GM21447 (cell line): ENCODE results near the gene HHATL.

Experiments used
- ATAC-seq: cut with Tn5 transposase; IDR thresholded peaks from one replicate; pipeline ENCODE4 v1.9.1; 2021; ENCODE audit not compliant: unreplicated experiment

HHATL gene

DNA sequence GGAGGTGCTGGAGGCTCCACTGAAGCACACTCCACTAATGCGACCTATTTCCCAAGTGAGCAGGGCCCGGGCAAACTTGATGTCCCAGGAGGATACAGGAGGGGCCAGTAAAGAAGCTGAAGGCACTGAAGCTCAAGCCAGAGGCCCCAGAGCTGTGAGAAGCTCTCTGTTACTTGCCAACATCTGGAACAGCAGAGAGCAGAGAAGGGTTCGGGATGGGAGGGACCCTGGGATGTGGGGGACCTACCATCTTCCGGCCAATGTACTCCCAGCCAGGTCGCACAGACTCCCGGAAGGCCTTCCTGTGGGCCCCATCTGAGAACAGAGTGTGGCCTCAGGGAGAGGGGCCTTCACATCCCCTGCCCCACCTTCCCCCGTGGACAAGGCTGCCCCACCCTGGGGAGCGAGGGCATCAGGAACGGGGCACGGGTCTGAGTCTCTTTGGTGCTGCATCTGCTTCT lies 3.1 kb downstream of the HHATL start:
- ATAC-seq, result no peak

DNA sequence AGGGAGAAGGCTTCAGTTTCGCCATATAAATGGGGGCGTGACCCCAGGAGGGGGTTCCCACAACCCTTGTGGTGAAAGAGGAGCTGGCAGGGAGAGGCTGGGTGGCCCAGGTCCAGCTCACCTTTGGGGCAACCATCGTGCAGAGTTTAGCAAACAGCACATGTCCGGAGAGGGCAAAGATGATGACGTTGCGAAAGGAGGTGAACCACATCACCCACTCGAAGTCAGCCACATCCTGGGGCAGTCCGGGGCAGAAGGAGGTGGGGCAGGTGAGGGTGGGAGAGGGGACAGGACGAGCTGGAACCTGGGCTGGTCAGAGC lies 3.7 kb downstream of the HHATL start:
- no peak for ATAC-seq

DNA sequence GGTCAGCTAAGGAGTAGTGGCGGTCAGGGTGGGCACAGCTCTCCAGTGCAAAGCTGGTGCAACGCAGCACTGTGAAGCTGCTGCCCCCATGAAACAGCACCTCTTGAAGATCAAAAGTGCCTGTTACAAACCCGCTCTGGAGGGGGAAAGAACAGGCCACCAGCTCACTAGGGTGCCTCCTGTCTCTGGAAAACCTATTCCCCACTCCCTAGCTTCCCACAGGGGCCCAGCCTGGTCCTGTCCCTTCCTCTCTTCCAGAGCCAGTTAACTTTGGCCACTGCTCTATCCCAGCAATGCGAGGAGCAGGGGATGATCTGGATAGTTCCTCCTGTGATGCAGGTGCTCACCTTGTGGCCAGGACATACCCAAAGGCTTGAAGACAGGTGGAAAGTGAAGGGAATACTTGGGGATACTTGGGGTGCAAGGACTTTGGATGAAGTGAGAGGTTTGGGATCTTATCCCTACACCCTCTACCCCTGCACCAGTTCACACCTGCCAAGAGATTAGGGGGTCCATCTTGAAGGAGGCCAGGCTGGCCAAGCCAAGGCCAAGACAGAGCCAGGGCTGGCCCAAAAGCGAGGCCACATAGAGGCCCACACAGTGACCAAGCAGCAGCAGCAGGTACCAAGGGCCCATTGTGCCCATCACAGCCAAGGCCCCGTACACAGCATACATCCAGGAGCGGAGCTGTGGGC lies 4.2 kb downstream of the HHATL start:
- no peak for ATAC-seq

DNA sequence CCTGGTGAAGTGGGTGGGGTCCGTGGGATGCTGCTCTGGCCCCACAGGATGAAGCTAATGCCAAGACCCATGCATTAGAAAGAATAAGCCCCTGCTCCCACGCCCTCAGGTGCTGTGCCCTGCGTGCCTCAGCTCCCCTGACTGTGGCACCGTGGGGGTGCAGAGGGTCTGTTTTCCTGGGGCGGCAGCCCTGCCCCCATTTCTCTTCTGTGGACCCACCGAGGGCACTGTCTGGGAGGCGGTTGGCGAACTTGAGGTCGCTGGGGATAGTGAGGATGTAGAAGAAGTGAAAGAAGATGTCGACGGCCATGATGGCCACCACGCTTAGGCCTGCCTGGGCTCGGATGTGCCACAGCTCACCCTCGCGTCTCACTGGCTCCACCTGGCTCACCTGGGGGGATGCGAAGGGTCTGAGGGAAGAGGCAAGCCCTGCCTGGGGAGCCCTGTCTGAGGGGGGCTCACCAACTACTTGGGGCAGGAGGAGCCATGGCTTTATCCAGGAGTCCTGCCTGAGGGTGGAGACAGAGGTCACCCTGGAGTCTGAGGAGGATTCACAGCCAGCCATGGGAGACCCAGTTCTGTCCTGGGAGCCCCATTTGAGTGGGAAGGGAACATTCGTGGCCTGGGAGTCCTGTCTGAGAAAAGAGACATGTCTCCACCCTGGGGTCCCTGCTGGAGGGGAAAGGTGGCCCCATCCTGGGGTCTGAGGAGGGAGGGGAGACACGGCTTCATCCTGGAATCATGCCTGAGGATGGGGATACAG lies 5.1 kb downstream of the HHATL start:
- ATAC-seq, result no peak

DNA sequence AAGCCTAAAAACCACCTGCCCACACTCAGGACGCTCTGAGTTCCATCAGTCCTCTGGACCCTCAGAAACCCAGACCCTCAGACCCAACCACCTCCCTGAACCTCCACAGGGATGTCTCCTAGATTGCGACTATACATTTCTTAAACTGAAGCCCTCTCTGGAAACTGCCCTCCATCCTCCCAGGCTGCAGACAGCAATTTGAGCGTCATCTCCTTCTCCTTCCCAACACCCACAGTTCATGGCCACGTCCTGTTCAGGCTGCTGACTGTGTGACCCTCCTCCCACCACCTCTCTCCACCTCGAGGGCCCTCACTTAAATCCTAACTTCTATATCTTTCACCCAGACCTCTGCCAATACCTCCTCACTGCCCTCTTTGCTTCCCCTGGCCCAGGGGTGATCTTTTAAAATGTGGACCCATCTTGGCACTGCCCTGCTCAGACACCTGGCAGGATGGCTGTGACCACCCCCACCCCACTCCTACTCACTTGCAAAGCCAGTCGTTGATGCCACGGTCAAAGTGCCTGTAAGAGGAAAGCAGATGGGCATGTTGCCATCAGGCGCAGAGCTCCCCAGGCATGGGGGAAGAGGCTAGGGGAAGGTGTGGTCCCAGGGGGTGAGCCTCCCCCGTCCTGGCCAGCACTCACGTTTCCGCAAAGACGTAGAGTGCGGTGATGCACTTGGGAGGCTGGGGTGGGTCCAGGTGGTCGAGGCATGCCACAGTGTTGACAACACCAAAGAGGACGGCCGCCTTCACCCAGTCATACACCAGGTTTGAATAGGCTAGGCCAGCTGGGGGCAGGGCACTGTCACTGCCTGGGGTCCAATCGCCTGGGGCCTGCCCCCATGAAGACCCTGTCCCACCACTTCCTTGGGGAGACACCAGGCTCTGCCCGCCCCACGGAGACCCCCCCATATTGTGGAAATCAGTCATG lies 6.0 kb downstream of the HHATL start:
- no peak for ATAC-seq

DNA sequence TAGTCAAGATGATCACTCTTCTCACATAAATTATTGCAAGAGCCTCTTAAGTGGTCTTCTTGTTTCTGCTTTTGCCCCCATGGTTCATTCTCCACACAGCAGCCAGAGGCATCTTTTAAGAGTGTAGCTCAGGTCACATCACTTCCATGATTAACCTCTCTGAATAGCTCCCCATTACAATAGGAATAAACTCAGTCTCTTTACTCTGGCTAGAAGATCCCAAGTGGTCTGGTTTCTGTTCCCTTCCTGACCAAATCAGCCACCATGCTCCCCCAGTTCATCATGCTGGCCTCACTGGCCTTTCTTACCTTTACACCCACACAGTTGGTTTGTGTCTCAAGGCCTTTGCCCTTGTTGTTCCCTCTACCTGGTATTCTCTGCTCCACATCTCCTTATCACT lies 8.2 kb downstream of the HHATL start:
- ATAC-seq, result no peak

DNA sequence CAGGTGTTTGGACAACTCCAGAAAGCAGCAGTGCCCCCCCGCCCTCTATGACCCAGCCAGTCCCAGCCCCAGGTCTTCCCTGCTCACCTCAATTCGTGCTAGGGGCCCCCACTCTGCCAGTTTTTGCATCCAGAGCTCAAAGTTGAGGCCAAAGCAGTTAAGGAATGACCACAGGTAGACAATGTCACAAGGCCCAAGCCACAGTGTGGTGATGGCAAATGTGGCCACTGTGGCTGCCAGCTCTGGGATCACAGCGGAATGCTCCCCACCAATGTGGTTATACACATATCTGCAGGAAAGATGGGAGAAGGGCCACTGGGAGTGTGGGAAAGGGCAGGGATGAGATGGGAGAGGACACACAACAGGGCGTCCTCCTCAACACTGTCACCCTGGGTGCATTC lies 9.1 kb downstream of the HHATL start:
- ATAC-seq, result no peak

DNA sequence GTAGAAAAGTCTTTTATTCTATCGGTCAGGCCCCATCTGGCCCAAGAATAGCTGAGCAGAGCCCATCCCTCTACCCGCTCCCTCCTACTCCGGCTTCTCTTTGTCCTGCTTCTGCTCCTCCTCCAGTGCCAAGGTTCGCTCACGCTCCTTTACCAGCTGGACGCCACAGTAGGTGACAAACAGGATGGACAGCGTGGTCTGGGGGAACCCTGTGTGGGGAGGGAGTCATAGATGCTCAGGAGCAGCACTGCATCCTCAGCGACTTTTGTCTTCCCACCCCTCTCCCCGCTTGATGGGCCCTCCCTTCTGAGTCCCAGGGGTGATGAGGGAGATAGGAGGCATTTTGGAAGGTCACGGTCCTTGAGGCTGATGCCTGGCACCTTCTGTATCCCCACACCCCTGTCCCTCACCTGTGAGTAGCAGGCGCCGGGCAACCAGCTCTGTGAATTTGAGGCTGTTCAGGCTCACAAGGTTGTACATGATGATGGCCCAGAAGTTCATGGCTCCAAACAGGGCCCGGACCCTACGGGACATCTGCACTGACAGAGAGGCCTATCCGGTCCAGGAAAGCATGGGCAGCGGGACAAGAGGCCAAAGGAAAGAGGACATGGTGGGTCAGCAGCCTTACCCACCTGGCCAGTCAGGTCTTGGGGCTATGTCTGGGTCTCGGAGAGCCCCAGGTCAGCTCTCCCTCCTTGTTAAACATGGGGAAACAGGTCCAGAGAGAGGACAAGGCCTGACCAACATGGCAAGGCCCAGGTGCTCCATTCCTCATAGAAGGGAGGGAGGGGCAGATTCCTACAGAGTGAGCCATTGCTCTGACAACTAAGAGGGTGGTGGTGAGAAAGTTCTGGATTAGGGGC lies 9.7 kb downstream of the HHATL start:
- no peak for ATAC-seq

DNA sequence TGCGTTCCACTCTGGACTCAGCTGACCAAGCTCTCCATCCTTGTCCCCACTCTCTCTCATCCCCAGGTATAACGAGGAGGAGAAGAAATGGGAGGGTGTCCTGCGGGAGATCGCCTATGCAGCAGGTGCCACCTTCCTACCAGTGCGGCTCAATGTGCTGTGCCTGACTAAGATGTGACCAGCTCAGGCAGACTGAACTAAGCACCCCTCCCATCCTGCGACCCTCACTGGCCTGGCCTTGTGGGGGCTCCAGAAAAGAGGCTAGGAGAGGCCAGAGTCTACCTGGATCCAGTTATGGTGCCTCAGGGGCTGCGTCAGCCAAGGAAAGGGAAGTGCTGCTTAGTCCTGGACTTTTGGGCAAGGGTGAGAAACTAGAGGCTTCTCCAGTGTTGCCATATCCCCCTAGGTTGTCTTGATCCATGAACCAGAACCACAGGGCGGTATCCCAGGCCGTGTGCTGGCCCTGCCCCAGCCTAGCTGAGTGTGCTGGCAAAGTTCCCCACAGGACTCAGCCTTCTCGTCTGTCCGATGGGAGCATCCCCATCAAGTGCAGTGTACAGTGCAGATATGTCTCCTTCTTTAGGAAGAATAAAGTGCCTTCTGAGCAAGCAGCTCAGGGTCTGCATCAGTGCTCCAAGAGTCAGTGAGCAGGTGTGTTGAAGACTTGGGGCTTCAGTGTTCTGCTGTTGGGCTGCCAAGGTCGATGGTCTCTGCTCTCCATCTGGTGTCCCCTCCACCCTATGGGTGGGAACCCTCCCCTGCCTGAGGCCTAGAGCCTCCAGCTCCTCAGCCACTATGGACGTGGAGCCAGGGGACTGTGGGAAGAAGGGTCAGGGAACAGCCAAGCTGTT lies 10.6 kb downstream of the HHATL start:
- no peak for ATAC-seq

DNA sequence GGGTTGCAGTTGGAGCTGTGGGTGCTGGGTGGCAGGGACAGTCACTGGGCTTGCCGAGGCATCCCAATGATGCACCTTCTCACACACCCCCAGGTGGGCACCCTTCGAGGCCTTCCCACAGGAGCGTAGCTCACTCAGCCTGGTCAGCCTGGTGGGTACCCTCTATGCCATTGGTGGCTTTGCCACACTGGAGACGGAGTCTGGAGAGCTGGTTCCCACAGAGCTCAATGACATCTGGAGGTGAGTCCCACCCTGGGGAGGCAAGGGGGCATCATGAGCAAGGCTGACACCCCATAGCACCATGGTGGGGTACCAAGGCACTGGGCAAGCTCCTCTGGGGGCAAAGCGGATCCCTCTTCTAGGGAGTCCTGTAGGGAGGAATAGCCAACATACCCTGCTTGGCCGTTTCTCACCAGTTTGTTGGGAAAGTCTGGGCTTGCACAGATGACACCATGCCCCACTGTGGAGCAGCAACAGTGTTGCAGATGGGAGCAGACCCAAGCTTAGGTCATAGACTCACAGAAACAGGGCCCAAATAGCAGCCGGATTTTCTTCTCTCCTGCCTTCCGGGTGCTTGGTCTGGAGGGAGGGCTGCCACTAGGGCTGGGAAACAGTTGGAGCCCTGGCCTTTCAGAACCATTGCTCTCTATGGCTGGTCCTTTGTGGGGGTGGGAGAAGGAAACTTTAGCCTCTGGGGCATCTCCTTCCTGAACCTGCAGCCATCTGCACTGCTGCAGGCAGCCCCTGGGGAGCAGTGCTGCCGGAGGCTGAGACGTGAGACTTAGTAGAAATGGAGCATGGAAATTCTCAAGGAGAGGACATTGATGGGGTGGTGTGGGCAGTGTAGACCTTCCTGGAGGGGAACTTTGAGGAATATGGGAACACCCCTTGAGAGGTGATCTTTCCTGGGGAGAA lies 11.6 kb downstream of the HHATL start:
- no peak for ATAC-seq

DNA sequence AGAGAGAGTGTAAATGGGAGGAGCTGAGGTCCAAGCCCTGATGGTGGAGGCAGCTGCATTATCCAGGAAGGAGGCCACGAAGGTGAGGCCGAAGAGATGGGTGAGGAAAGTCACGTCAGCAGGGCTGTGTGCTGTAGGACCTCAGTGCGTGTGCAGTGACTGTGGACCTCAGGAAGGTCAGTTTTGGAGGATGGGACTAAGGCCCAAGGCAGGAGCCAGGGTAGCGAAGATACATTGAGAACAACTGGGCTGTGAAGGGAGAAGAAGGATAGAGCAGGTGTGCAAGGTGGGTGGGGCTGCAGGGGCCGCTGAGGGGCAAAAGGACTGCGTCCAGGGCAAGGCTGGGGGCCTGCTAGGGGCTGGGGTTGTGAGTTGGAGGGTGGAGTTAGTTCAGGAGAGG lies 12.4 kb downstream of the HHATL start:
- no peak for ATAC-seq

DNA sequence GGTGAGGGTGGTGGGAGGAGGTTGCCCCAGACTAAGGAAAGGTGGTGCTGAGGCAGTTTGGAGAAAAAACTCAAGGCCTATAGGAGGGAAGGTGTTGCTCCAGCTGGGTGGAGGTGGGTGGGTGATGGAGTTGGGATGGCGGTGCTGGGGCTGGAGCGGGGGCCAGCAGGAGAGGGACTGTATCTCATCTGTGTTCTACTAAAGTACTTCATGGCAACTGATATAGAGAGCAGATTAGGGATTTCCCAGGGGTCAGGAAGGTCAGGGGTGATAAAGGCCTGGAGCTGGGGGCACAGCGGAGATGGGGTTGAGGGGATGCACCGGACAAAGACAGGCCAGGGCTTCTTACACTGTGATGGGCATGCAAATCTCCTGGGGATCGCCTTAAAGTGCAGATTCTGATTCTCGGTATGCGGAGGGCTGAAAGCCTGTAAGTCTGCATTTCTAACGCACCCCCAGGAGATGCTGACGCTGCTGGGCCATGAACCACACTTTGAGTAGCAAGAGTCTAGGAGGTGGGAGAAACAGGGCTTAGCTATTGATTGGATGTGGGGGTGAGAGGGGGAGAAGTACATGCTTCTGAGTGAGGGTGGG lies 13.1 kb downstream of the HHATL start:
- ATAC-seq, result no peak

DNA sequence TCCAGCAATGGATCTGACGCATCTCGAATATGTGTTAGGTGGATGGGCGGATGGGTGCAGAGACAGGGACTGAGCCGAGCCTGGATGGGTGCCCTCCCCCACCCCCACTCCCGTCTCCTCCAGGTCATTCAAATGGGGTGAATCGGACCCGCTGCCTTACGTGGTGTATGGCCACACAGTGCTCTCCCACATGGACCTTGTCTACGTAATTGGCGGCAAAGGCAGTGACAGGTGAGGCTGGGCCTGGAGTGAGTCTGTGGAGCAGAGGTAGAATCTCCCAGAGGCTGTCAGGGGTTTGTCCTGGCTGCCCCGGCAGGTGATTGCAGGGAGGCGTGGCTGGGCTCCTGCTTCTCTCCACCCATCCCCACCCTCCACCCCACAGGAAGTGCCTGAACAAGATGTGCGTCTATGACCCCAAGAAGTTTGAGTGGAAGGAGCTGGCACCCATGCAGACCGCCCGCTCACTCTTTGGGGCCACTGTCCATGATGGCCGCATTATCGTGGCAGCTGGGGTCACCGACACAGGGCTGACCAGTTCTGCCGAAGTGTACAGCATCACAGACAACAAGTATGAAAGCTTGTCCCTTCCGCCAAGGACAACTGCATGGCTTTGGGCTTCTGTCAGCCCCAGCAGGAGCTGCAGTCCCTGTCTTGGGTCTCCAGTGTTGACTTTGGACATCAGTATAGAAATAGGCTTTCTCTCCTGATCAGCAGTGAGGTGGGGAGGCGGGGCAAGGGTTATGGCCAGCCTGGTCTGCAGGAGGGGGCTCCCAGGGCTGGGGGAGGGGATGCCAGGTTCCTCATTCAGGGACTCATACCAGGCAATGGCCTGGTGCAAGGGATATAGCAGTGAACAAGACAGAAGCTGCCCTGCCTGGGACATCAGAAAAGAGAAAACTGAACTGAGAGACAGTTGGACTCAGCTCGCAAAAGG lies 13.8 kb downstream of the HHATL start:
- ATAC-seq, result no peak

DNA sequence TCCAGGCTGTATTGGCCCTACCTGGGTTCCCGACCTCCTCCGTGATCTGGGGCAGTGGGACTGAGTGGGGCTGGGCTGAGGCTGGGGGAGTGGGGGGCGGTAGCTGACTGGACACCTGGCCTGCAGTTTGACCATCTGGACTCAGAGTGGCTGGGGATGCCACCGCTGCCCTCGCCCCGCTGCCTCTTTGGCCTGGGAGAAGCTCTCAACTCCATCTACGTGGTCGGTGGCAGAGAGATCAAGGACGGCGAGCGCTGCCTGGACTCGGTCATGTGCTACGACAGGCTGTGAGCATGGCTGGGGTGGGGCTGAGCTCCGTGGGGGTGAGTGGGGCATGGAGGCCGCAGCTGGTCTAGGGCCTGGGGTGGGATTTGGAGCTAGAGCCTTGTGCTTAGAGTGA lies 14.6 kb downstream of the HHATL start:
- no peak for ATAC-seq

DNA sequence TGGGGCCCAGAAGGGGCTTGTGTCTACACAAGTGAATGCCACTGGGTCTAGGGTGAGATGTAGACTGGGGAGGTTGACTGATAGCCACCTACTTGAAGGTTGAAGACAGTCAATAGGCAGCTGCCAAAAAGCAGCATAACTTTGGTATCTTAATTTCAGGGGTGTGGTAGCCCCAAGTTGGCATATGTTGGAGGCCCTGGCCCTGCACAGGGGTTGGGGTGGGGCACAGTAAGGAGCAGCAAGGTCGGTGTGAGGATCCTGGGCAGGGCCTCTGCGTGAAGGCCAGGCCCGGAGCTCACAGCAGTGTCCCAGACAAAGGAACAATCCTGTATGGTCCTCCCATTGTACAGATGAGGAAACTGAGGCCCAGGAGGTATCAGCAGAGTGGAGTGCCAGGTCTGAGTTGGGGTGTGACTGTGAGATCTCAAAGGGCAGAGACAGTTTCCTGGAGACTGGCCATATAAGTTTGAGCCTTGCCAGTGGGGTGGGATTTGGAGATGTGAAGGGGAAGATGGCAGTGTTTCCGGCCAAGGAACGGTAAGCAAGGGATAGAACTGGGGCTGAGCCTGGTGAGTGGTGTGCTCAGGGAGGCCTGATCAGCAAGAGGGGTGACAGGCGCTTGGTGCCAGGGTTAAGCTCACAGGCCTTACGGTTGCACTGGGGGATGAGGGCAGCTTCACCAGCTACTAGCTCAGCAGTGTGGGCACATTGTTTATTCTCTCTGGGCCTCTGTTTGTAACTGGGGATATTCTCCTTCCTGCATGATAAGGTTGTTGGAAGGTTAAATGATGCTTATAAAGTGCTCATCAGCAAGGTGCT lies 15.6 kb downstream of the HHATL start:
- no peak for ATAC-seq
